HepG2 (cell line): Measurements from ENCODE around the gene GDF9. TPM values are rescaled to one million over a fixed set of nuclear protein-coding genes. Genes with fewer than 3 reads are reported as not detected.

Experiments used
- ATF7 ChIP-seq, 2 experiments: fragments of 450-650 bp in 1 of 2; sonication (generic) in 1 of 2; formaldehyde crosslinking in 1 of 2; IDR thresholded peaks; 2 replicates each; pipeline versions ENCODE4 v1.4.0 to v1.6.1; 2016 to 2020; ENCODE audit warnings: antibody characterized with exemption in 1 of 2, mild to moderate bottlenecking in 1 of 2, missing genetic modification reagents in 1 of 2
- CBFB ChIP-seq: sonication (generic); formaldehyde crosslinking; IDR thresholded peaks from 2 replicates; pipeline ENCODE4 v1.4.0; 2020; ENCODE audit warnings: missing genetic modification reagents
- CHD4 ChIP-seq: fragments of 200-600 bp; sonication (generic); IDR thresholded peaks from 2 replicates; pipeline ENCODE4 v1.7.0; 2017; ENCODE audit warnings: mild to moderate bottlenecking, low read length, borderline replicate concordance
- CREB3 ChIP-seq: sonication (generic); formaldehyde crosslinking; IDR thresholded peaks from 2 replicates; pipeline ENCODE4 v1.5.0; 2020; ENCODE audit warnings: missing genetic modification reagents
- DNMT3B ChIP-seq: conservative IDR thresholded peaks from 2 replicates; pipeline ENCODE4 v1.6.1; 2016; ENCODE audit warnings: missing biosample characterization, control low read depth
- ELF1 ChIP-seq: sonication (generic); formaldehyde crosslinking; IDR thresholded peaks from 2 replicates; pipeline ENCODE4 v1.4.0; 2020; ENCODE audit warnings: missing genetic modification reagents
- HNF1A ChIP-seq, 2 experiments: sonication (generic) in 1 of 2; formaldehyde crosslinking in 1 of 2; IDR thresholded peaks; 2 replicates each; pipeline versions ENCODE4 v1.4.0 to v1.6.1; 2016 to 2020; ENCODE audit warnings: borderline replicate concordance in 1 of 2, low read depth in 1 of 2, mild to moderate bottlenecking in 1 of 2, missing genetic modification reagents in 1 of 2
- IKZF1 ChIP-seq: fragments of 450-650 bp; IDR thresholded peaks from 2 replicates; pipeline ENCODE4 v1.7.1; 2016
- MBD4 ChIP-seq: IDR thresholded peaks from 2 replicates; pipeline ENCODE4 v1.6.1; 2012; ENCODE audit warnings: low read length, inconsistent platforms, borderline replicate concordance
- MED8 ChIP-seq: sonication (generic); formaldehyde crosslinking; IDR thresholded peaks from 2 replicates; pipeline ENCODE4 v1.8.1; 2023; ENCODE audit warnings: mild to moderate bottlenecking, missing genetic modification reagents; ENCODE audit not compliant: insufficient replicate concordance
- MTF2 ChIP-seq: sonication (generic); formaldehyde crosslinking; IDR thresholded peaks from 2 replicates; pipeline ENCODE4 v1.5.0; 2020; ENCODE audit warnings: missing genetic modification reagents, borderline replicate concordance
- PCBP1 ChIP-seq: fragments of 200-400 bp; formaldehyde crosslinking; IDR thresholded peaks from 2 replicates; pipeline ENCODE4 v1.6.1; 2017; ENCODE audit warnings: mild to moderate bottlenecking, low read depth, low read length, borderline replicate concordance
- SSRP1 ChIP-seq: IDR thresholded peaks from 2 replicates; pipeline ENCODE4 v1.6.1; 2016; ENCODE audit warnings: control low read depth
- ZBTB1 ChIP-seq: sonication (generic); formaldehyde crosslinking; IDR thresholded peaks from 2 replicates; pipeline ENCODE4 v1.4.0; 2020; ENCODE audit warnings: missing genetic modification reagents, borderline replicate concordance
- ZBTB33 ChIP-seq: sonication (generic); formaldehyde crosslinking; IDR thresholded peaks from 2 replicates; pipeline ENCODE4 v1.4.0; 2020; ENCODE audit warnings: missing genetic modification reagents
- ZNF224 ChIP-seq: sonication (generic); formaldehyde crosslinking; IDR thresholded peaks from 2 replicates; pipeline ENCODE4 v1.5.0; 2020; ENCODE audit warnings: mild to moderate bottlenecking, missing genetic modification reagents
- ZNF34 ChIP-seq: sonication (generic); formaldehyde crosslinking; IDR thresholded peaks from 2 replicates; pipeline ENCODE4 v1.4.0; 2020; ENCODE audit warnings: mild to moderate bottlenecking, missing genetic modification reagents, borderline replicate concordance
- ZNF563 ChIP-seq: sonication (generic); formaldehyde crosslinking; IDR thresholded peaks from 2 replicates; pipeline ENCODE4 v1.8.0; 2022; ENCODE audit warnings: mild to moderate bottlenecking, moderate library complexity, missing genetic modification reagents
- ZNF569 ChIP-seq: sonication (generic); formaldehyde crosslinking; IDR thresholded peaks from 2 replicates; pipeline ENCODE4 v1.5.0; 2020; ENCODE audit warnings: mild to moderate bottlenecking, missing genetic modification reagents, moderate library complexity, borderline replicate concordance
- ZNF574 ChIP-seq: sonication (generic); formaldehyde crosslinking; IDR thresholded peaks from 2 replicates; pipeline ENCODE4 v1.4.0; 2020; ENCODE audit warnings: missing genetic modification reagents
- ZNF720 ChIP-seq: sonication (generic); formaldehyde crosslinking; IDR thresholded peaks from 2 replicates; pipeline ENCODE4 v1.4.0; 2020; ENCODE audit warnings: missing genetic modification reagents
- polyA plus RNA-seq, 8 experiments: library from polyadenylated mRNA; depleted of rRNA in 3 of 8; stranded (reverse) in 7 of 8; unstranded in 1 of 8; fragments of >200 nt; fragmentation: Illumina TruSeq in 4 of 8; extraction: Trizol in 4 of 8; gene quantifications; 2 replicates each; pipeline versions ENCODE4 v1.2.1 to v1.2.3, GENCODE V29; 2011 to 2016; ENCODE audit warnings: low read depth in 4 of 8, missing spikeins in 1 of 8, mixed read lengths in 1 of 8; ENCODE audit not compliant: insufficient read depth in 1 of 8
- total RNA-seq, 5 experiments: library from RNA; depleted of rRNA; stranded (reverse); fragments of >200 nt; fragmentation: Illumina TruSeq; extraction: Trizol; gene quantifications; 2 replicates each; pipeline ENCODE4 v1.2.3, GENCODE V29; 2016; ENCODE audit warnings: low read depth in 1 of 5

The GDF9 gene
- total and polyA plus RNA-seq, 2 of the 13 experiments (the other 11 are each of a cell fraction or from before 2014, with no cell fraction given), result 0.33 to 0.38 TPM

GRCh38 chr5:132905938-132906337 lies 39.7 kb upstream of the GDF9 start (continued):
- TF ChIP-seq HNF1A (IDR thresholded peaks at IDR 0.05; ENCODE audit: low read depth) (no peak), HNF1A (CRISPR knock-in tag; IDR thresholded peaks at IDR 0.05; ENCODE audit: borderline replicate concordance) (no peak), ZNF34 (CRISPR knock-in tag) (no peak), MTF2 (CRISPR knock-in tag) (no peak), MED8 (no peak), MBD4 (no peak), ATF7 (IDR thresholded peaks at IDR 0.05) (no peak), ATF7 (CRISPR knock-in tag; IDR thresholded peaks at IDR 0.05) (no peak), ELF1 (no peak), ZNF563 (CRISPR knock-in tag) (no peak), SSRP1 (CRISPR knock-in tag) (no peak), ZNF569 (no peak), ZBTB33 (CRISPR knock-in tag) (no peak), ZNF720 (no peak), DNMT3B (CRISPR knock-in tag) (no peak), PCBP1 (no peak), CBFB (CRISPR knock-in tag) (no peak), IKZF1 (no peak), CREB3 (CRISPR knock-in tag) (no peak), ZBTB1 (CRISPR knock-in tag) (no peak), ZNF224 (CRISPR knock-in tag) (no peak), ZNF574 (CRISPR knock-in tag) (no peak), CHD4 (no peak)
